ENCODE results near the gene PKD1L1. TPM values are rescaled to one million over a fixed set of nuclear protein-coding genes. Genes with fewer than 3 reads are reported as not detected.
"Not testable (repeated sequence)": the region's sequence is repeated elsewhere in the genome, so short reads cannot be mapped to it uniquely, and the experiment has no call there.

PKD1L1 gene
- polyA plus RNA-seq, 1 donor, result 0.88 TPM

DNA sequence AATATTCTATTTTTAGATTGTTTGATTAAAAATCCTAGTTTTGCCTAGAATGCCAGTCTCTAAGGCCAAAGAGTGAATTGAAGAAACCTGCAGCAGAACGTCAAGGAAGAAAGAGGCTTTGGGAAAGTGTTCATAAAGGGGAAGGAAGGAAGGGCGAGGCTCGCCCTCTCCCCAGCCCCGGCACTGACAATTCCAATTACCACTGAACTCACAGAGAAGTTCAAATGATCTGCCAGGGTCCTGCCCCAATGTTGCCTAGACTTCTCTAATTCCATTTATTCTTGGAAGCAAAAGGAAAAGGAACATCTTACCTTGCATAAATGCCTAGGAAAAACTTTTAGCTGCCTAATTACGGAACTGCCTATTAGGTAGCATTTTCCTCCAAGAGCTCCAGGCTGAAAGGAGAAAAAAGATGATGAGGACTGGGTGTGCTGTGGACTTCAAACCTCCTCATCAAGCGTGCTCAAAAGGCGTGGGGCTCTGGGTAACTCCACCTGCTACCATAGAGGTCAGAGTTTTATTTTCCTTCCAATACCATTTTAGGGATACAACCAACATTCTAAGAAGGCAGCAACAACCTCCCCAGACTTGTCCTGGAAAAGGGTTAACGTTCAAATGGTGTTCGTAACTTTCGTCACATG, 134.5 kb downstream of the PKD1L1 start:
- no peak for DNase-seq

DNA sequence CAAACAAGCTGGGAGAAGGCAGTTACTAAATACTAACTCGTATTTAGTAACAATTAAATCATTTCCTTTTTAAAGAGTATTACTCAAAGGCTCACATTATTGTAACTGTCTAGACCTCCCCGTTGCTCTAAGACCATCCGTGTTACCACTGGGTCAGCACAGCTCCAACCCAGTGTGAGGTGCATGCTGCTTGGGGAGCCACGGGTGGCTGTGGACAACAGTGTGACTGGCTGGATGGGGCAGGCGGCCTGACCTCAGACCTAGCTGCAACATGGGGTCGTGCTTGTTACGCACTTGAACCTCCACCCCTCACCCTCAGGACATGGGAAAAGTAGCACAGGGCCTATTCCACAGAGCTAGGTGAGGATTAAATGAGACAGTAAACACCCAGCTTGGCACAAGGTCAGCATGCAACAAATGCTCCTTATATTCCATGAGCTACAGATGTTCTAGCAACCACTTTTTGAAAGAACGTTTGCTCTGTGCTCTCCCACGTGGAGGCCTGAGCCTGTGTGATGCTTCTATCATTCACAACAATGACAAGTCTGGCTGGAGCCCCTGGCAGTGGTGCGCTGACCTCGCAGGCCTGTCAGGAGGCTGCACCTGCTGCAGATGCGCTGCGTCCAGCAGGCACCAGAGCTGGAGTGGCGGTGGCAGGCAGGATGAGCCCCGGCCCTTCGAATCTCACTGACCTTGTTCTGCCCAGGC, 135.7 kb downstream of the PKD1L1 start:
- DNase-seq, result no peak

GRCh38 chr7:47811632-47812380, 136.5 kb downstream of the PKD1L1 start:
- no peak for DNase-seq

DNA sequence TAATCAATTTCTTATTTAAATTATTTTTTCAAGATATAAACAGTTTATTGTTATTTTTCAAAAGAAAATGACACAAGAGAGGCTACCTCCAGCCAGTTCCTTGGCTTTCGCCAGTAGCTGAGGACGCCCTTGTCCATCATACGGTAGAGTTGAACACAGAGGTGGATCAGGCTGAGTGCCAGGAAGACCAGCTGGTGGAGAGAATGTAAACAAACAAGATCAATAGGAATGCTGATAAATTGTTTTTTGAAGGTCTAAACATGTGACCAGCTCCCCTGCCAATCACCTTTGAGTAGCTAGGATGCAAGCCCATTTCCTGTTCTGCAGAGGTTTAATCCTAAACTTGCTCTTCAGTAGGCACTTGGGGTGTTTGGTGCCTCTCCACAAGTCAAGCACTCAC, 138.9 kb downstream of the PKD1L1 start:
- no peak for DNase-seq

- DNase-seq, result no peak
Measured at GRCh38 chr7:47808321-47808720, 139.9 kb downstream of the PKD1L1 start.

- DNase-seq, result no peak
Measured at GRCh38 chr7:47807756-47808155, 140.5 kb downstream of the PKD1L1 start.

- DNase-seq, result no peak
Measured at GRCh38 chr7:47807126-47807525, 141.1 kb downstream of the PKD1L1 start.

GRCh38 chr7:47806701-47807103, 141.6 kb downstream of the PKD1L1 start:
- DNase-seq, result no peak

DNA sequence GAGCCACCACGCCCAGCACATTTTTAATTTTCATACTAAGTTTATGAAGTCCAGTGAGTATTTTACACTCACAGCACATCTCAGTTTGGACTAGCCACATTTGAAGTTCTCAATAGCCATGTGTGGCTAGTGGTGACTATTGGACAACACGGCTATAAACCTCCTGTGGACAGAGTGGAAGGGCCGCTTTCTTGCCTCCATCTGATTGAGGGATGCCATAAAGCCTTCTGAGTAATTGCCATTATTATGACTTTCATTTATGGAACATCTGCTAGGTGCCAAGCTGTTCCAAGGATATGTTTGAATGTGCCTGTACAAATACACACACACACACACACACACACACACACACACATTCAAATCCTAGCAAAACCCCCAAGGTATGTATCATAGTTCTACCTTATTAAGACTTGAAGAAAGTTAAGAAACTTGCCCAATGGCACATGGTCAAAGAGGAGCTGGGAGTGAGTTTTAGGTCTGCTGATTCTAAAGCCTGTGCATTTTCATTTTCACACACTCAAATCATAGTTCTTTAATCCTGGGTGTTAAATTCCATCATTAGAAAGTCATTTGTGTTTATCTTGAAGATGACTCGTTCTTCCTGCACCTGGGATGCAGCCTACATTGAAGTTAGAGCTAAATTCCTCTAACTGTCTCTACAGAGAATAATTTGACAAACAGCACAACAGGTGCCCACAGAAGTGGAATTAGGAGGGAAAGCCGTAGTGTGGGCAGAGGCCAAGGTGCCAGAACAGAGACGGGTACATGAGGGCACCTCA, 143.3 kb downstream of the PKD1L1 start:
- no peak for DNase-seq

DNA sequence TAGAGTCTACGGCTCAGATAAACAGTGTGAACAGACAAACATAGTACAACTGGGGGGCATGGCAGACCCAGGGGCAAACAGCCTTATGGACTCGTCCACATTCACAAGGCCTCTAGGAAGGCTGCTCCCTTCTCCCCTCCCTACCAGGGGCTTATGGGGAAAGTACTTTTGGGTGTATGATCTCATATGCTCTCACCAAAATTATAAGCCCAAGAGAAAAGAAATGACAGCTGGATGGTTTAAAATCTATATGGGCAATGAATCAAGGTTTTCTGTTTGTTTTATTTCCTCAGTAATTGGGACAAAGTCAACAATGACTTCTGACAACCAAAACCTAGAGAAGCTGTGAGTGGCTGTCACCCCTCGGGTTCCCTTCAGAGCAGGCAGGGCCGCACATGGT, 144.4 kb downstream of the PKD1L1 start:
- DNase-seq, result no peak

- DNase-seq, result no peak
Measured at GRCh38 chr7:47803025-47803424, 145.2 kb downstream of the PKD1L1 start.

GRCh38 chr7:47801423-47801822, 146.8 kb downstream of the PKD1L1 start:
- no peak for DNase-seq

DNA sequence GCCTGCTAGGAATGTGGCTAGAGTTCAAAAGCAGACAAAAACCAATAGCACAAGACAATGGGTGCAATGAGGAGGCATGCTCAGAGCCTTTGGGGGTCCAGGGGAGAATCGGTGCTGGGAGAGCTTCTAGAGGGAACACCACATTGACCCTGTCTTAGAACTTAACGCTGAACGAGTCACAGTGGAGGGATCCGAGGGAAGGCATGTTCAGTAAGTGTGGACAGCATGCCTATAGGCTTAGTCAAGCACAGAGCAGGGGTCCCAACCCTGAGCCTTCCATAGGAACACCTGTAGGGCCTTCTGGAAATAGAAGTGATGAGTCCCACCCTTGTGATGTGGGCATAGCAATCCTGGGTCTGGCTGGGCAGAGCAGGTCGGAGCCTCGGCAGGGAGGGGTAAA, 148.7 kb downstream of the PKD1L1 start:
- DNase-seq, result no peak

DNA sequence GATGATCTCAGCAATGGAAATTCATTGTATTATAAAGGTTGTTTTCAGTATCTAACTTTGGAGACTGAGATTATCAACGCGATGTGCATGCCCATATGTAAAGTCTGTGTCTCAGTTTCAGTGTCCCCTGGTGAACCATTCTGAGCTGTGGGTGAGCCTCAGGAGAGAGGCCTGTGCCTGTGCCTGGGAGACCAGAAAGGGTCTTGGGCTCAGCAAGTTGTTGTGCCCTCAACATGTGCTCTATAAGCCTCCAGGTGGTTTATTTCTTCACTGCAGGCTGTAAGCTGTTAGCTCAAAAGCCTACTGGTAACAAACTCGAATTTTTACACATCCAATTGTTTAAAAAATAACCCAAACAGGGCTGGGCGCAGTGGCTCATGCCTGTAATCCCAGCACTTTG, 151.9 kb downstream of the PKD1L1 start:
- no peak for DNase-seq

- DNase-seq, result no peak
Measured at GRCh38 chr7:47795631-47796030, 152.6 kb downstream of the PKD1L1 start.

GRCh38 chr7:47795126-47795525, 153.1 kb downstream of the PKD1L1 start:
- not testable (repeated sequence) for DNase-seq

DNA sequence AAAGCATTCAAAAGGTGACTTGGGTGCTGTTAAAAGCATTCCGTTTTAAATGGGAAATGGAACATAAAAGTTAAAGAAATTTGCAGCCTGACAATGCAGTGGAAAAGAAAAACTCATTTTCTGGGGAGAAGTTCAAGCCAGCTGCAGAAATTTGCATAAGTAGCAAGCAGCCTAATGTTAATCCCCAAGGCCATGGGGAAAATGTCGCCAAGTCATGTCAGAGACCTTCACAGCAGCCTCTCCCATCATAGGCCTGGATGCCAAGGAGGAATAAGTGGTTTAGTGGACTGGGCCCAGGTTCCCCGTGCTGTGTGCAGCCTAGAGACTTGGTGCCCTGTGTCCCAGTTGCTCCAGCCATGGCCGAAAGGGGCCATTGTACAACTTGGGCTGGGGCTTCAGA, 154.2 kb downstream of the PKD1L1 start:
- DNase-seq, result no peak

GRCh38 chr7:47793186-47793585, 155.1 kb downstream of the PKD1L1 start:
- not testable (repeated sequence) for DNase-seq

- no peak for DNase-seq
Measured at GRCh38 chr7:47792521-47793121, 155.6 kb downstream of the PKD1L1 start.

- no peak for DNase-seq
Measured at GRCh38 chr7:47791682-47792081, 156.6 kb downstream of the PKD1L1 start.

GRCh38 chr7:47788083-47788482, 160.2 kb downstream of the PKD1L1 start:
- no peak for DNase-seq

GRCh38 chr7:47787249-47788069, 160.8 kb downstream of the PKD1L1 start:
- no peak for DNase-seq

Data from hindlimb muscle (tissue), 1 donor.